HEK293T (cell line): ENCODE results near the gene RFNG.
A peak's percentile ranks its signal among the peaks of the same experiment; 100 is the strongest.

Experiments
- CTCF ChIA-PET: fragments of 350-600 bp; formaldehyde crosslinking; extraction: SDS; loops from one replicate; lab custom pipeline; 2021; ENCODE audit warnings: antibody characterized with exemption, inconsistent platforms; lab: Yijun Ruan, JAX
- POLR2A ChIA-PET: fragments of 350-600 bp; formaldehyde crosslinking; extraction: SDS; loops from one replicate; lab custom pipeline; 2020; ENCODE audit warnings: antibody characterized with exemption, inconsistent platforms; lab: Yijun Ruan, JAX
- DNase-seq: peaks from one replicate; pipeline ENCODE4 v3.0.0; 2012; ENCODE audit warnings: mixed read lengths; ENCODE audit errors: extremely low spot score
- ARNT ChIP-seq: fragments of 450-650 bp; IDR thresholded peaks from 2 replicates; pipeline ENCODE4 v1.6.1; 2017; ENCODE audit warnings: mild to moderate bottlenecking
- BHLHE40 ChIP-seq: fragments of 450-650 bp; IDR thresholded peaks from 2 replicates; pipeline ENCODE4 v1.6.1; 2016; ENCODE audit warnings: mild to moderate bottlenecking, moderate library complexity, borderline replicate concordance
- CTBP1 ChIP-seq: fragments of 450-650 bp; IDR thresholded peaks from 2 replicates; pipeline ENCODE4 v1.6.1; 2016; ENCODE audit warnings: borderline replicate concordance
- ELF4 ChIP-seq: fragments of 450-650 bp; IDR thresholded peaks from 2 replicates; pipeline ENCODE4 v1.6.1; 2017; ENCODE audit warnings: antibody characterized with exemption
- FOXA1 ChIP-seq: fragments of 450-650 bp; IDR thresholded peaks from 2 replicates; pipeline ENCODE4 v1.6.1; 2016; ENCODE audit warnings: mild to moderate bottlenecking
- FOXK2 ChIP-seq: fragments of 450-650 bp; IDR thresholded peaks from 2 replicates; pipeline ENCODE4 v1.6.1; 2016; ENCODE audit warnings: mild to moderate bottlenecking
- FOXM1 ChIP-seq: fragments of 450-650 bp; IDR thresholded peaks from 2 replicates; pipeline ENCODE4 v1.6.1; 2017; ENCODE audit warnings: mild to moderate bottlenecking, borderline replicate concordance
- HDGF ChIP-seq: fragments of 450-650 bp; IDR thresholded peaks from 2 replicates; pipeline ENCODE4 v1.6.1; 2017; ENCODE audit warnings: antibody characterized with exemption, borderline replicate concordance
- L3MBTL2 ChIP-seq: fragments of 450-650 bp; conservative IDR thresholded peaks from 2 replicates; pipeline ENCODE4 v1.6.1; 2016; ENCODE audit warnings: mild to moderate bottlenecking
- LEF1 ChIP-seq: fragments of 450-650 bp; IDR thresholded peaks from 2 replicates; pipeline ENCODE4 v1.6.1; 2017; ENCODE audit warnings: mild to moderate bottlenecking, borderline replicate concordance
- NFRKB ChIP-seq: fragments of 450-650 bp; IDR thresholded peaks from 2 replicates; pipeline ENCODE4 v1.6.1; 2016; ENCODE audit warnings: mild to moderate bottlenecking, moderate library complexity
- PKNOX1 ChIP-seq: fragments of 450-650 bp; IDR thresholded peaks from 2 replicates; pipeline ENCODE4 v1.6.1; 2016
- SP1 ChIP-seq: fragments of 450-650 bp; IDR thresholded peaks from 2 replicates; pipeline ENCODE4 v1.6.1; 2017
- SUZ12 ChIP-seq: fragments of 450-650 bp; IDR thresholded peaks from 2 replicates; pipeline ENCODE4 v1.6.1; 2016; ENCODE audit warnings: mild to moderate bottlenecking
- TARDBP ChIP-seq: fragments of 450-650 bp; IDR thresholded peaks from 2 replicates; pipeline ENCODE4 v1.6.1; 2016
- ZNF384 ChIP-seq: fragments of 450-650 bp; IDR thresholded peaks from 2 replicates; pipeline ENCODE4 v1.6.1; 2016

RFNG gene

GRCh38 chr17:82028246-82028645, 23.4 kb downstream of the RFNG start:
- ChIA-PET CTCF (interaction anchor here (0.8 kb wide), 1 partner anchor 126 kb away, joined by 3 read pairs; no protein-coding TSS in a partner anchor), POLR2A (interaction anchor here (0.9 to 1.3 kb wide), 2 partner anchors 68 to 264 kb away, joined by 3 read pairs; no protein-coding TSS in a partner anchor)
- DNase-seq = no peak

GRCh38 chr17:82025401-82026107, 26.1 kb downstream of the RFNG start:
- no peak for TF ChIP-seq CTBP1
- no peak for TF ChIP-seq FOXM1
- no peak for TF ChIP-seq FOXA1
- TF ChIP-seq BHLHE40 = no peak
- no peak for TF ChIP-seq SP1
- TF ChIP-seq LEF1 = no peak
- TF ChIP-seq SUZ12 = no peak
- TF ChIP-seq ELF4 = no peak
- no peak for TF ChIP-seq TARDBP
- no peak for TF ChIP-seq PKNOX1
- TF ChIP-seq ZNF384 = no peak
- no peak for TF ChIP-seq ARNT
- TF ChIP-seq NFRKB = no peak
- POLR2A ChIA-PET = interaction anchor here (1.0 to 1.2 kb wide), 2 partner anchors 12 to 154 kb away, joined by 3 to 4 read pairs; partner anchors contain the start of gene DCXR
- no peak for DNase-seq
- CTCF ChIA-PET = interaction anchor here (1.2 kb wide), 1 partner anchor 12 kb away, joined by 3 read pairs; the partner anchor contains the start of gene DCXR

More at GRCh38 chr17:82028246-82028645, 23.4 kb downstream of the RFNG start:
- TF ChIP-seq FOXK2 (no peak), CTBP1 (no peak), HDGF (no peak), BHLHE40 (no peak), TARDBP (no peak), FOXA1 (no peak), ARNT (no peak)

- TF ChIP-seq BHLHE40 (no peak), FOXM1 (no peak), NFRKB (no peak), FOXK2 (no peak), LEF1 (no peak), SUZ12 (no peak), ELF4 (no peak), SP1 (no peak), FOXA1 (no peak), PKNOX1 (no peak), CTBP1 (no peak), ARNT (no peak), ZNF384 (no peak), TARDBP (no peak), HDGF (no peak), L3MBTL2 (no peak)
- POLR2A ChIA-PET = interaction anchor here (1.2 to 3.7 kb wide), 2 partner anchors 13 to 153 kb away, joined by 3 to 22 read pairs; partner anchors contain the start of gene DCXR
- CTCF ChIA-PET = interaction anchor here (1.2 kb wide), 1 partner anchor 13 kb away, joined by 3 read pairs; the partner anchor contains the start of gene DCXR
- no peak for DNase-seq
Observed at GRCh38 chr17:82024859-82025258, 26.8 kb downstream of the RFNG start.

GRCh38 chr17:82023447-82024241, 28.0 kb downstream of the RFNG start:
- TF ChIP-seq SUZ12 = no peak
- TF ChIP-seq L3MBTL2 = peak; percentile 65
- no peak for TF ChIP-seq SP1
- no peak for TF ChIP-seq ZNF384
- TF ChIP-seq FOXM1 = no peak
- DNase-seq = no peak
- ChIA-PET CTCF (interaction anchor here (2.6 to 4.4 kb wide), 2 partner anchors 14 to 64 kb away, joined by 17 to 34 read pairs; partner anchors contain the start of genes DCXR and NOTUM), POLR2A (interaction anchor here (0.7 to 3.7 kb wide), 15 partner anchors 12 to 340 kb away, joined by 3 to 22 read pairs (median 5); partner anchors contain the start of genes ARL16, ASPSCR1, DCXR and GPS1)

- ChIA-PET POLR2A (interaction anchor here (0.5 to 3.7 kb wide), 25 partner anchors 8 to 340 kb away, joined by 3 to 22 read pairs (median 4); partner anchors contain the start of genes ARL16, ASPSCR1, DCXR and GPS1), CTCF (interaction anchor here (0.6 to 4.4 kb wide), 6 partner anchors 15 to 153 kb away, joined by 3 to 34 read pairs (median 4); partner anchors contain the start of genes DCXR and NOTUM)
- TF ChIP-seq ELF4 (no peak), ARNT (no peak), TARDBP (no peak), CTBP1 (peak; percentile 87), HDGF (peak; percentile 88; the same call in 1 of the 2 replicates)
- peak; percentile 97 for DNase-seq
Observed at GRCh38 chr17:82022981-82023446, 28.6 kb downstream of the RFNG start, which contains the start of gene LRRC45. Gene LRRC45, plus strand, starts transcription at chr17:82023305. Its CDS starts 339 bp downstream, at chr17:82023644.
